Measurements from ENCODE around the gene PLIN4. TPM values are rescaled to one million over a fixed set of nuclear protein-coding genes. Genes with fewer than 3 reads are reported as not detected.

Gene PLIN4
- total and polyA plus RNA-seq, 2 donors (not counting 3 experiments of a cell fraction or from before 2014, with no cell fraction given): 0.01 TPM; not detected in 1

DNA sequence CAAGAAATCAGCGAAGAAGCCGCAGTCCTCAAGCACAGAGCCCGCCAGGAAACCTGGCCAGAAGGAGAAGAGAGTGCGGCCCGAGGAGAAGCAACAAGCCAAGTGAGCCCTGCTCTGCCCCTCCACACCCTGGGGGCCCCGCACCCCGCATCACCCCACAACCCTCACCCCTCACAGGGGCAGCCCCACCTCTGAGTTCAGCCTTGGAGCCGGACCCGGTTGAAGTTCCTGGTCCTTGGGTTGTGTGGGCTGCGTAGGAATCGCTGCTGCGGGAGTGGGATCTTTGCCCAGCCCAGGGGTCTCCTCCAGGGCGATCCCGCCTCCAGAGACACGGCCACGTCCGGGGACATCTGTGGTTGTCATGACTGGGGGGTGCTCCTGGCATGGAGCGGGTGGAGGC, 22.0 kb downstream of the PLIN4 start:
- TF ChIP-seq EZH2 (IDR thresholded peaks at IDR 0.05; ENCODE audit: borderline replicate concordance, low read depth, low read length, severe bottlenecking) (no peak), POLR2AphosphoS5 (IDR thresholded peaks at IDR 0.05; ENCODE audit: insufficient read depth, low read depth, low read length) (no peak), POLR2A (IDR thresholded peaks at IDR 0.05; ENCODE audit: low read depth, low read length) (no peak), MYC (IDR thresholded peaks at IDR 0.05; ENCODE audit: low read depth, low read length) (no peak), GATA2 (IDR thresholded peaks at IDR 0.05; ENCODE audit: insufficient read depth, insufficient read length, low read depth, low read length) (no peak), CTCF (IDR thresholded peaks at IDR 0.05; ENCODE audit: extremely low read depth in 1 of 2, insufficient read depth in 1 of 2, low read depth in 1 of 2, low read length in 2 of 2) (no peak), JUN (IDR thresholded peaks at IDR 0.05; ENCODE audit: borderline replicate concordance, insufficient read depth, insufficient read length, low read depth) (no peak), FOS (IDR thresholded peaks at IDR 0.05; ENCODE audit: borderline replicate concordance, insufficient read depth, low read length) (no peak)
- TF ChIP-seq, protein P1, sequence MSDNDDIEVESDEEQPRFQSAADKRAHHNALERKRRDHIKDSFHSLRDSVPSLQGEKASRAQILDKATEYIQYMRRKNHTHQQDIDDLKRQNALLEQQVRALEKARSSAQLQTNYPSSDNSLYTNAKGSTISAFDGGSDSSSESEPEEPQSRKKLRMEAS (IDR thresholded peaks at IDR 0.05; ENCODE audit: insufficient read depth, insufficient read length): no peak
- POLR2A ChIA-PET: no interaction called here

More for the DNA sequence above, 22.0 kb downstream of the PLIN4 start:
- no peak overlapping the region for H3K9ac ChIP-seq (replicated peaks; ENCODE audit: extremely low read depth, insufficient read depth, low read length)
- no peak overlapping the region for H3K4me2 ChIP-seq (ENCODE audit: insufficient read depth, low read length)
- H3K27ac ChIP-seq (ENCODE audit: insufficient read depth, low read depth, low read length): no peak overlapping the region
- CTCF ChIA-PET: no interaction called here
- no peaks in the 10 kb centered on the region for H4K20me1 ChIP-seq (replicated peaks; ENCODE audit: control insufficient read depth, extremely low read depth, insufficient read depth, low read length)
- dilution Hi-C loops (cut with MboI; ENCODE audit: extremely low pct_ligation_motif_present, low sequenced_read_pairs): no loop called here
- no peaks in the 10 kb centered on the region for H3K9me1 ChIP-seq (replicated peaks; ENCODE audit: control insufficient read depth, extremely low read depth, insufficient read depth, low read length)
- H3K79me2 ChIP-seq (ENCODE audit: control insufficient read depth, insufficient read depth, low read length): no peaks in the 10 kb centered on the region
- H3K4me1 ChIP-seq (ENCODE audit: control insufficient read depth, extremely low read depth, insufficient read depth, low read length): no peaks in the 10 kb centered on the region
- no peak for DNase-seq (ENCODE audit: low read depth, low spot score)
- BruUV-seq (replicated peaks): no TSS peak
- no peak overlapping the region for H2AFZ ChIP-seq (ENCODE audit: low read depth, low read length)
- no peaks in the 10 kb centered on the region for H3K27me3 ChIP-seq (ENCODE audit: control insufficient read depth in 2 of 2, insufficient read depth in 2 of 2, low read length in 2 of 2)
- intact Hi-C loops (cut with micrococcal nuclease): no loop called here
- H3K9me3 ChIP-seq (replicated peaks; ENCODE audit: control insufficient read depth, insufficient read depth, low read length): no peaks in the 10 kb centered on the region
- H3K4me3 ChIP-seq (replicated peaks in 1 of 3; ENCODE audit: insufficient read depth in 1 of 3, low read depth in 1 of 3, low read length in 3 of 3): no peak overlapping the region
- FAIRE-seq: no peak
- peaks cover 4 to 54% of the 10 kb centered on the region in 2 experiments for H3K36me3 ChIP-seq (ENCODE audit: control insufficient read depth in 2 of 2, extremely low read depth in 1 of 2, insufficient read depth in 2 of 2, low read length in 2 of 2)
